NCI-H510A treated with DMSO at 0.1 percent for 48 hours (cell line): ENCODE measurements around the gene SYTL2.
"Not testable (repeated sequence)": the region's sequence is repeated elsewhere in the genome, so short reads cannot be mapped to it uniquely, and the experiment has no call there.

Experiments
- DNase-seq: peaks from one replicate; lab custom pipeline; 2025; lab: John Stamatoyannopoulos, UW

The SYTL2 gene

DNA sequence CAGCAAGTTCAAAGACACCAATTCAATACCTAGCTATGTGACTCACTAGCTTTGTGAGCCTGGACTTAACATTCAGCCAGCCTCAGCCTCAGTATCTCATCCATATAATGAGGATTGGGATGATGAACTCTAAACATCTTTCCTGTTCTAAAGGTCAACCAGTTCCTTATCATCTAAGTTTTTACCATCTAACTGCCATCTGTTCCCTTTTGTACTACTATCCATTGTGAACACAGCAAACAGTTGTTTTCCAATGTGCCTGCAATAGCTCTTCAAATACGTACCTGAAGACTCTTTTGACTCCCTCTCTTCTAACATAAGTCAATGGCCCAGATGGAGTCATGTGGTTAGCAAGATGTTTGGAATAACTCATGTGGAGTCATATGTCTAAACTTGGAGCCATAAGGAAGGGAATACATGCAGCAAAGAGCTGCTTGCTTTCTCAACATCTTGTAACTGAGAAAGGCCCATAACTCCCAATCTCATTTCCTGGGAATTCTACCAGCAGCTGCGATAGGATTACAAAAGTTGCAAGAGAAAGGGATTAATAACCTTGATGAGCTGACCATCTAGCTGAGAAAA lies 19.4 kb downstream of the SYTL2 start:
- no peak for DNase-seq

DNA sequence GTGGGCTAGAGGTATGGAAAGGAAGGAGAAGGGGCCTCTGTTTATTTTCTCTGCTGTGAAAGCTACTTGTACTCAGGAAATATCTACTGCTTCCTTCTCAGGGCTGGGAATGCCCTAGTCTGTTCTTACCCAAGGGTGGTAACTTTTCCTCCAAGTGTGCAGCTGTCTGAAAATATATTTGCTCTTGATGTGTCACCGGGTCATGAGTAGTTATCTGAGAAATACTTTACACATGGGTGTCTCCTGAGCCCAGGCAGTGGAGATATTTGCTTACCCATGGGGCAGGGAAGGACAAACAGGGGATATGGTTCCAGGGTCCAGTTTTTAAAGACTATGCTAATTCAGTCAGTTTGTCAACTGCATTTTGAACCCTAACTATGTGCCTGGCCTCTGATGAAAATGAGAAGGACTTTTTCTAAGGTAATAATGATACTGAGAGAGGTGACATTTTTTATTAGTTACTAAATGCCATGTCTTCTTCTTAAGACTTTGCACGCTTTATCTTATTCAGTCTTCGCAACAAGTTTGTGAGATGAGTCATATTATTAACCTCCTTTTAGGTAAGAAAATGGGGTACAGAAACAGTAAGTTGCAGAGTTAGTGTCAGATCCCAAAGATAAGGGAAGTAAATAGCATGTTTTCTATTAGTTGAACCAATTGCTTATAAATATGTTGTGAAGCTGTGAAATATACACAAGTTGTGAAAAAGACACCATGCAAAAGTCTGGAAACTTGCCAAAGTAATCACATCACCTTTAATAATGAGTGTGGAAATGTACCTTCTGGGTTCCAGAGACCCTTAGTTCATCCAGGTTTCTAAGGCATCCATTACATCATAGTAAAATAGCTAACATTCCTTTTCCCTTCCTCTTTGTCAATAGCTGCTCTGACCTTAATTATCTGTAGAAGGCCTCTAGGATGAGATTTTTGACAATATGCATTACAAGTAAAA lies 22.9 kb downstream of the SYTL2 start:
- DNase-seq = no peak

DNA sequence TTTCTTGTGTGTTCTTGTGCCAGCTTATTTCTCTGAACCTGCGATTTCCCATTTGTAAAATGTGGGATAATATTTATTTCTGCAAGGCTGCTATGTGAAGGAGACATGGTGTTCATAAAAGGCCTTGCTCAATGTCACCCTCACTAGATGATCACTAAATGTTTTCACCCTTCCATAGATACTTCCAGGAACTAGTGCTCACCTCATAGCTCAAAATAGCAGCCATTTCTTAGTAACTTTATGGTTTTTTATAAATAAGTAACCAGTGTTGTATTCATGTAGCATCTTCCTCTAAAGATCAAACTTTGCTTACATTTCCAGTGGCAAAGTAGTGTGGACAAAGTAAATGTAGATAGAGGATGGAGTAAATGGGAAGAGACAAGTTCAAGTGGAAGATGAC lies 23.8 kb downstream of the SYTL2 start:
- DNase-seq = no peak

GRCh38 chr11:85784480-85785265 lies 26.3 kb downstream of the SYTL2 start:
- no peak for DNase-seq

DNA sequence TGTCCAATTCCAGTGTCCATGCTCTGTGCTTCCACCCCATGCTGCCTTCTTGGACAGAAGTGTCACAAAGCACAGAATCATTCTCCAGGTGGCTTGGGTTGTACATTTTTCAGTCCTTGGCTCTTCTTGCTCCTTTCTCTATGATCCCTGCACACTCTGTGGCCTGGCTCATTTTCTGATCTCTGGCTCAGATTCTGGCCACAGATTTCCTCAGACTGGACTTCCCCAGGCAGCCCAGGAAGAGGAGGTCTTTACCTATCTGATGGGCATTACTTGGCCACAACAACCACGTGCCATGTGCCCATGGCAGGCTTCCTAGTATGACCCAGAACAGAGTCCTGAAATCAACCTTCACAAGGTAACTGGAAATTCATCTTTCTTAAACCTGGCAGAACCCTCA lies 27.2 kb downstream of the SYTL2 start:
- DNase-seq = no peak

DNA sequence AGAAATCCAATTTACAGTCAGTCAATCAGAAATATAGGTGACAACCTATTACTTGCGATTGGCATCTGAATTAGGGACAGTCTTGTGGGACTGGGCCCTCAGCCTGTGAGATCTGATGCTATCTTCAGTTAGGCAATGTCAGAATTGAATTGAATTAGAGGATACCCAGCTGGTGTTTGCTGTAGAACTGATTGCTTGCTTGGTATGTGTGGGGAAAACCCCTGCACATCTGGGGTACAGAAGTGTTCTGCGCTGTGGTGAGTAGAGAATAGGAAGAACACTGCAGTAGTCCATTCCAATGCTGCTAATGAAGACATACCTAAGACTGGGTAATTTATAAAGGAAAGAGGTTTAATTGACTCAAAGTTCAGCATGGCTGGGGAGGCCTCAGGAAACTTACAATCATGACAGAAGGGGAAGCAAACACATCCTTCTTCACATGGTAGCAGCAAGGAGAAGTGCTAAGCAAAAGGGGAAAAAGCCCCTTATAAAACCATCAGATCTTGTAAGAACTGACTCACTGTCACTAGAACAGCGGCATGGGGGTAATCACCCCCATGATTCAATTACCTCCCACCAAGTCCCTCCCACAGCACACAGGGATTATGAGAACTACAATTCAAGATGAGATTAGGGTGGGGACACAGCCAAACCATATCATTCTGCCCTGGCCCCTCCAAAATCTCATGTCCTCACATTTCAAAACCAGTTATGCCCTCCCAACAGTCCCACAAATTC lies 30.0 kb downstream of the SYTL2 start:
- DNase-seq = not testable (repeated sequence)

- no peak for DNase-seq
Measured at GRCh38 chr11:85779956-85780640, 30.8 kb downstream of the SYTL2 start.

DNA sequence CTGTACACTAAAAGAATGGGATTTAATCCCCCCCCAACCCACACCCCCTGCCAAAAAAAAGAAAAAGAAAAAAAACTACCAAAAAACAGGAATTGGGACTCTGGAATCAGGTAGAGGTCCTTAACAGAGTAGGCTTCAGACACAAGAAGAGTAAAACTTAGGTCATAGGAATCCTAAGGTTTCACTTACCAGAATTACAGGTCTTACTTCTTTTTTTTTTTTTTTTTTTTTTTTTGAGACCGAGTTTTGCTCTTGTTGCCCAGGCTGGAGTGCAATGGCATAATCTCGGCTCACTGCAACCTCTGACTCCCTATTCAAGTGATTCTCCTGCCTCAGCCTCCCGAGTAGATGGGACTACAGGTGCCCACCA lies 33.4 kb downstream of the SYTL2 start:
- DNase-seq = not testable (repeated sequence)

DNA sequence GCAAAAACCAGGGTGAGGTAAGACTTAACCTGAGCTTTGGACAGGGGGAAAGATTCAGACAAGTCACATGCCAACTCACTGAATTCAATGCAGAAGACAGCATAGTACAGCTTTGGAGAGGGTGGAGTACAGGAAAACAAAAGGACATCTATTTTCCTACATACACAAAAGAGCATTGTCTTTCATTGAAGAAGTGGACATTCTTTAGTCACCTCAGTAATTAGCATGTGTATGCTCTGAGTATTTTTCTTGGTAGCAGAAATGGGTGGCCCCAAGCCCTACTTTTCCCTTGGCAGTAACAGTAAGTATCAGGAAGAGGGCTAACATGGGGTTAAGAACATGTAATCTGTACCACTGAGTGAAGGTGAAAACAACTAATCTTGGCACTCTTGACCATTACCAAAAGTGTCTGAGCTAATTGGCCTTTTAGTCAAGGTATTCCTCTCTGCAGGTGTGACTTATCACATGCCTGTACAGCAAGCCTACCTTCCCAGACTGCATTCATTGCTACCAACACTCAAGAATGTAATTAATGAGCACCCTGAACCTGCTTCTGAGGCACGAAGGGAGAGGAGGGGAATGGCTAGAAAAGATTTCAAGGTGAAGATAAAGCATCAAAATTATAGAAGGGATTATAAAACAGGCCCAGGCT lies 33.9 kb downstream of the SYTL2 start:
- DNase-seq = no peak

DNA sequence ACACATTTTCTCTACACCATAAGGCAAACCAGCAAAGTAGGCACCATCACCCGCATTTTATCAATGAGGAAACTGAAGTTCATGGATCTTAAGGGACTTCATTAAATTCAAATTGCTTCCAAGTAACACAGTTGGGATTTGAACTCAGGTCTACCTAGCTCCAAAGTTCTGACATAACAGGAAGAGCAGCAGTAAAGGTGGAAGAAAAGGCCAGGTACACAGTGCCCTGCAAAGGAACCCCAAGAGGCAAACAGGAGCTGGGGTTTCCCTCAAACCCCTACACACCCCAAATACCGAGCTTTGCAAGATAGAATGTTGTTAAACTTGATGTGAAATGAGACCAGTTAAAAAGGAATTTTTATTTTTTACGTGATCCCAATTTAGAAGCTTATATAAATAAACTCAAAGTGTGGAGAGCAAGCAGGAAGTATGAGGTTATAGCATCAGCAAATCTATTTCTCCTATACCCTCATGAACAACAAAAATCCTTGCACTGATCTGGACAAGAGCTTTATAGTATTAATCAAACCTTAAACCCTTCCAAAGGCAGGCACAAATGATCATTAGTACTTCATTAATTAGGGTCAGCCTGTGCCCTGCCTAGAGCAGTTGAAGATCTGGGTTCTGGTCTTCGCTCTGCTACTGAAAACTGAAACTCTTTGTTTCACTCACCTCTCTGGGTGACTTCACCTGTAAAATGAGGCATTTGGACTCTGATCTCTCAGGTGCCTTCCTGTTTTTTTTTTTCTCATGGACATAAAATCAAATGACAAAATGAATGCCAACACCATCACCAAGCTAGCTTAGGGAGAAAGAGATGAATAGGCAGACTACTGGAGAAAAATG lies 36.5 kb downstream of the SYTL2 start:
- DNase-seq = no peak

DNA sequence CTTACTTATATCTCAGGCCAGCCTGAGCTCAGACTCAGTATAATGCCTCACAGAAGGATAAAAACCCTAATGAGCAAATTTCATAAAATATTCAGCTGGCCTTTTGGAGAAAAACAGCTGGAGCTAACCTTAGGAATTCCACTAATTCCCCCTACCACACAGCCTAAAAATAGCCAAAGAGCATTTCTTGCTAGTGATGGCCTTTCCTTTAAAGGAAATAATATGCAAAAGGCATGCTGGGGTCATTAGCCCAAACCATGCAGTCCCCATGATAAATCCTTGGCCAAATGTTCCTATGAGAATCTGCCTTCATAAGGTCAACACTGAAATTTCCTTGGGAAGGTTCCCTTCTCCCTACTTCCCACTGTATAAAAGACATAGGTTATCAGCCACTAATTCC lies 38.2 kb downstream of the SYTL2 start:
- no peak for DNase-seq

DNA sequence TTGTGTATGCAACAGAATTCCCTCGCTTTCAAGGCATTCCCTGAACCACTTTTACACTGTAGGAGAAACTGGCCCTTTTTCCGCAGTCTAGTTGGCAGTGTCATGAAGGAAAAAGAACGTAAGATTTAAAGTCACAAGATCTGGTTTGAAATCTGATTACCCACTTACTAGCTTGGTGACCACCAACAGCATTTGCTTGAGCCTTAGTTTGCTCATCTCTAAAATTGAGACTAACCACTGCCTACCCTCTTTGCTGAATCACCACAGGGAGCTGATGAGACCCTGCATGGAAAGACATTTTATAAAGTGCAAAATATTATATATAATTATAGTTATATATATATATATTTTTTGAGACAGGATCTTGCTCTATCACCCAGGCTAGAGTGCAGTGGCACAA lies 39.4 kb downstream of the SYTL2 start:
- no peak for DNase-seq

DNA sequence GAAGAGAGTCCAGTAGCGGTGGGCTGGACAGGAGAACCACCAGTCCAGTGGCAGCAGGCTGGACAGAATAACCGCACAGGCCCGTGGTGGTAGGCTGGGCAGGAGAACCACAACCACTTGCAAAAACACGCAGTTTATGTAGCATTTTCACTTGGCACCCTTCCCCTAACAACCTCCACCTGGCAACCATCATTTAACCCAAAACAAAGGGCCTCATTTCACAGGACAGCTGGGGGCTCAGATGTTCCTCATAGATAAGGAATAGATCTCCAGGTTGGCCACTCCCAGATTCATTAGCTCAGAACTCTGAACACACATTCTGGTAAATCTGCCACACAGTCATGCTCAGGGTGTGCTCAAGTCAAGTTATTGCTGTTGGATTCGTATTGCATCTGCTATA lies 41.2 kb downstream of the SYTL2 start:
- no peak for DNase-seq

DNA sequence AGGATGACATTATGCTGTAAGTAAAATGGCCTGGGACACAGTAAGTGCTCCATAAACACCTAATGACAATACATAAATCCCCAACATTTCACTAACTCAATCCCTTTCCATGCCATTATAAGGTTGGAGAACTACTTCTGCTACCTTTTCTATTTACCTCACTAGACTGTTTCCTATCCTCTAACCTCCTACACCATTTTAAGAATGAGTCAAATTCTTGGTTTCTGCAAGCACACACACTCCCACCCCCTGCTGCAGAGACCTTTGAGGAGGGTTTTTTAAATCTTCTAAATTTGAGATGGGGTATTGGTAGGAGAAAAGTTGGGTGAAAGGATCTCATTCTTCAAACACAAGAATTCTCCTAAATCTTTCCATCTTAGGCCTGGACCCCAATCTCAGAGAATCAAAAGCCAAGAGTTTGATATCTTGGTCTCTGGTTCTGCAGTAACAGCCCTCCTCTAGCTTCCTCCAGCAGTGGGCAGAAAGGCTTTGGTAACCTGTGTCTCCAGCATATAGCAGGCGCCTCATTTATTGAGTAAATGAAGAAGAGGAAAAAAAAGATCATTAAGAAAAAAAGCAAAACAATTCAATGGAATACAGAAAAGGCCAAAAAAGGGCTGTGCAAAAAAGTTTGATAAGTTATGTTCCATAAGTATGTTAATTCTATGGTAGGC lies 42.3 kb downstream of the SYTL2 start:
- DNase-seq = no peak

DNA sequence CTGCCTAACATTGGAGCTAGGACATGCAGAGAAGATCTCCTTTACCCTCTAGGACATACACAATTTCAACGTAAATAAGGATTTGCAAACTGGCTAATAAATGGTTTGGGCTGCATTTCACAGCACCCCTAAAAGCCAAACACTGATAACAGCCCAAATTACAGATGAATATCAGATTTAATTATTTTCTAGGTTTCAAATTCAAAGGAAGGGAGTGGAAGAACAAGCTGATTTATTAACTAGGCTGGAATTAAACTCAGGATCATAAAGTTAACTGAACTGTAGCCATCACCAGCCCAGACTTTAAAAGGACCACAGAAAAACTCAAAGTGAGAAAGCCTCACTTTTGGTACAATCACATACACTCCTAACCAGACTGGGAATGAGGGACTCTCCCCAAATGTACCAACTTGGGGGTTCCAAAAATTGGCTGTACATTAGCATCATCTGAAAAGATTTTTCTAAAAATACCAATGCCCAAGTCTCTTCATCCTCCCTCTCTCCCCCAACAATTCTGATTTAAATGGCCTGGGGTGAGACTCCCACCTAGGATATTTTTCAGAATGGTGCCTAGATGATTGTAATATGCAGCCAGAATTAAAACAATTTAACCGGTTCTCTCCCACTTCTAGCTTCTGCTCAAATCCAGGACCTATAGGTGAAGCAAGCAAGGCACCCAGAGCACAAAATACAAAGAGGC lies 43.5 kb downstream of the SYTL2 start:
- no peak for DNase-seq

GRCh38 chr11:85766721-85767161 lies 44.2 kb downstream of the SYTL2 start:
- DNase-seq = no peak

GRCh38 chr11:85764796-85765195 lies 46.1 kb downstream of the SYTL2 start:
- DNase-seq = no peak

DNA sequence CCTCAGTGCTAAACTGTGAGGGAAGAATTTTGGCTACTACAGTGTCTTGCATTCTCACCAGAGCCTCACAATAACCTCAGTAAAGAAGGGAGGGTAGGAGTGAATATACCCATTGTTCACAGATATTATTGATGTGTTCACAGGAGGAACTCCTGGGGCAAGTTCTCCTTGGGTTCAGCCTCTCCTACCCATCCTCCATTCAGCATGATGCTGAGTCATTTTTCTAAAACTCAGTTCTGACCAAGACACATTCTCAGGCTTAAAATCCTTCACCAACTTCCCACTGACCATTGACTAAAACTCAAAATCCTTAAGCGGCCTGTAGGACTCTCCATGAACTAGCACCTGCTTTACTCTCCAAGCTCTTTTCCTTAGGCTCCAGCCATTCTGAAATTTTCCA lies 48.7 kb downstream of the SYTL2 start:
- no peak for DNase-seq

DNA sequence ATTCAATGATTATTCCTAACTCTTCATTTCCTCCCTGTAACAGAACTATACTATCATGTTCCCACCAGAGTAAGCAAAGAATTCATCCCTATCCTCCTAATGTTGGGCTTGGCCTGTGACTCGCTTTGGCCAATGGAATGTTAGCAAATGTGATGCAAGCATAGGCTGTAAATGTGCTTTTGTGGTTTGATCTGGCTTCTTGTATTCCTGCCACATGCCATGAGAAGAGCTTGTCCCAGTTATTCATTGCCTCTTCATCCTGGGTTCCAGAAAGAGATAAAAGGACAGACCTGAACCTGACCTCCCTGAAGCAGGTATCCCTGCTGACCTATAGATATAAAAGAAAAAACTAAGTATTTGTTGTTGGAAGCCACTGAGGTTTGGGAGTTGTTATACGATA lies 51.0 kb downstream of the SYTL2 start:
- peak; percentile 55 for DNase-seq
